Keratinocyte (primary cell): Measurements from ENCODE around the gene RUVBL2. TPM values are rescaled to one million over a fixed set of nuclear protein-coding genes. Genes with fewer than 3 reads are reported as not detected.
"Not testable (repeated sequence)": the region's sequence is repeated elsewhere in the genome, so short reads cannot be mapped to it uniquely, and the experiment has no call there.

ENCODE experiments used
- DNase-seq: peaks from one replicate; pipeline ENCODE4 v3.0.0-alpha.2; 2011; ENCODE audit warnings: low read depth, missing footprints, low spot score
- FAIRE-seq: peaks from 2 replicates; lab custom pipeline; 2011; peaks lifted over from hg19 to GRCh38; lab: Jason Lieb, UNC
- H2AFZ ChIP-seq: 2 replicates; pipeline ENCODE4 v1.6.0; 2012; ENCODE audit warnings: low read length, control low read depth, inconsistent platforms; ENCODE audit not compliant: control insufficient read depth
- H3K27ac ChIP-seq: 2 replicates; pipeline ENCODE4 v1.5.1; 2011; ENCODE audit warnings: low read length; ENCODE audit not compliant: control insufficient read depth, insufficient read depth
- H3K27me3 ChIP-seq: 3 replicates; pipeline ENCODE4 v1.6.0; 2011; ENCODE audit warnings: low read length; ENCODE audit not compliant: control insufficient read depth, insufficient read depth; ENCODE audit errors: extremely low read depth
- H3K36me3 ChIP-seq, 2 experiments: 2 replicates in 1 of 2; 3 replicates in 1 of 2; pipeline ENCODE4 v1.5.1; 2011; ENCODE audit warnings: low read length in 2 of 2, mild to moderate bottlenecking in 1 of 2; ENCODE audit not compliant: control insufficient read depth in 2 of 2, insufficient read depth in 2 of 2; ENCODE audit errors: extremely low read depth in 1 of 2
- H3K4me1 ChIP-seq: 3 replicates; pipeline ENCODE4 v1.5.1; 2011; ENCODE audit warnings: low read length; ENCODE audit not compliant: control insufficient read depth, insufficient read depth; ENCODE audit errors: extremely low read depth
- H3K4me2 ChIP-seq: 3 replicates; pipeline ENCODE4 v1.6.0; 2011; ENCODE audit warnings: low read depth, low read length; ENCODE audit not compliant: control insufficient read depth, insufficient read depth; ENCODE audit errors: extremely low read depth
- H3K4me3 ChIP-seq, 3 experiments: fragments of 200-600 bp in 1 of 3; sonication (generic) in 1 of 3; 2 replicates in 2 of 3; 3 replicates in 1 of 3; pipeline ENCODE4 v1.5.1; 2011 to 2016; ENCODE audit warnings: low read length in 3 of 3, mild to moderate bottlenecking in 3 of 3, control low read depth in 2 of 3, inconsistent platforms in 1 of 3, low read depth in 1 of 3, mixed read lengths in 1 of 3, mixed run types in 1 of 3, moderate library complexity in 1 of 3; ENCODE audit not compliant: control insufficient read depth in 2 of 3, insufficient read depth in 2 of 3; ENCODE audit errors: extremely low read depth in 1 of 3
- H3K79me2 ChIP-seq: 2 replicates; pipeline ENCODE4 v1.6.0; 2012; ENCODE audit warnings: low read length; ENCODE audit not compliant: control insufficient read depth, insufficient read depth
- H3K9ac ChIP-seq: 3 replicates; pipeline ENCODE4 v1.6.0; 2011; ENCODE audit warnings: low read length; ENCODE audit not compliant: control insufficient read depth, insufficient read depth; ENCODE audit errors: extremely low read depth
- H3K9me1 ChIP-seq: 3 replicates; pipeline ENCODE4 v1.6.0; 2011; ENCODE audit warnings: low read length; ENCODE audit not compliant: control insufficient read depth, insufficient read depth; ENCODE audit errors: extremely low read depth
- H3K9me3 ChIP-seq: 2 replicates; pipeline ENCODE4 v1.5.1; 2012; ENCODE audit warnings: low read depth, low read length; ENCODE audit not compliant: control insufficient read depth
- H4K20me1 ChIP-seq: 3 replicates; pipeline ENCODE4 v1.6.0; 2011; ENCODE audit warnings: low read length; ENCODE audit not compliant: control insufficient read depth, insufficient read depth; ENCODE audit errors: extremely low read depth
- CTCF ChIP-seq, 3 experiments: IDR thresholded peaks in 1 of 3; conservative IDR thresholded peaks in 1 of 3; optimal IDR thresholded peaks in 1 of 3; 2 replicates in 2 of 3; 3 replicates in 1 of 3; pipeline versions ENCODE3 to v1.5.1; 2011; ENCODE audit warnings: low read length in 3 of 3, mild to moderate bottlenecking in 3 of 3, moderate library complexity in 2 of 3, control low read depth in 1 of 3, inconsistent platforms in 1 of 3; ENCODE audit not compliant: insufficient read depth in 2 of 3; ENCODE audit errors: extremely low read depth in 1 of 3
- EZH2 ChIP-seq: IDR thresholded peaks from one replicate; pipeline ENCODE4 v1.6.1; 2012; ENCODE audit warnings: inconsistent platforms, mild to moderate bottlenecking, low read length, moderate library complexity
- dilution Hi-C: fragments of 300-500 bp; cut with MboI; formaldehyde crosslinking; loops from one replicate; pipeline ENCODE4 v1.7.0; 2020; ENCODE audit warnings: low sequenced_read_pairs; ENCODE audit not compliant: extremely low pct_ligation_motif_present
- polyA plus RNA-seq, 5 experiments: library from polyadenylated mRNA; depleted of rRNA in 3 of 5; stranded (reverse) in 3 of 5; stranded (forward) in 1 of 5; unstranded in 1 of 5; fragments of >200 nt; gene quantifications; 1 replicate in 1 of 5; 2 replicates in 3 of 5; 3 replicates in 1 of 5; pipeline versions ENCODE4 v1.2.1 to v1.2.3, GENCODE V29; 2011 to 2012; ENCODE audit warnings: missing spikeins in 2 of 5, low read depth in 1 of 5, low replicate concordance in 1 of 5

Gene RUVBL2
- polyA plus RNA-seq, 1 donor (not counting 4 experiments of a cell fraction or from before 2014, with no cell fraction given), result 126 TPM

GRCh38 chr19:49056101-49056901 lies 62.6 kb downstream of the RUVBL2 start:
- Histone ChIP-seq H3K79me2 (no peaks in the 10 kb centered on the region), H3K27ac (peak overlapping the region; percentile 47)
- dilution Hi-C loops, result no loop called here

GRCh38 chr19:49056902-49057596 lies 63.4 kb downstream of the RUVBL2 start:
- not testable (repeated sequence) for H3K36me3 ChIP-seq
- peak overlapping the region; percentile 79 for H3K9ac ChIP-seq

More at GRCh38 chr19:49056101-49056901, 62.6 kb downstream of the RUVBL2 start:
- peak overlapping the region; percentile 41 for H2AFZ ChIP-seq
- H3K4me1 ChIP-seq, result peaks cover 14% of the 10 kb centered on the region
- H3K9me1 ChIP-seq, result peaks cover 2% of the 10 kb centered on the region
- FAIRE-seq (peak; percentile 41), DNase-seq (no peak)
- no peaks in the 10 kb centered on the region for H4K20me1 ChIP-seq
- H3K4me2 ChIP-seq, result peak overlapping the region; percentile 95
- TF ChIP-seq CTCF (optimal IDR thresholded peaks at IDR 0.05 in 1 of 3, IDR thresholded peaks at IDR 0.05 in 1 of 3, conservative IDR thresholded peaks at IDR 0.05 in 1 of 3; ENCODE audit: extremely low read depth in 1 of 3, insufficient read depth in 2 of 3, low read length in 3 of 3), result peak in 1 of 3 experiments; percentile 15
- TF ChIP-seq EZH2, result no peak
- H3K9me3 ChIP-seq, result no peaks in the 10 kb centered on the region
- H3K27me3 ChIP-seq, result no peaks in the 10 kb centered on the region
- H3K4me3 ChIP-seq, result peak overlapping the region; percentile 52 to 79 (median 68)
- H3K36me3 ChIP-seq, result peaks cover 0 to 2% of the 10 kb centered on the region in 2 experiments
- H3K9ac ChIP-seq, result peak overlapping the region; percentile 79

More at GRCh38 chr19:49056902-49057596, 63.4 kb downstream of the RUVBL2 start:
- Histone ChIP-seq H3K4me2 (peak overlapping the region; percentile 95), H3K27ac (peak overlapping the region; percentile 40), H3K4me1 (peaks cover 14% of the 10 kb centered on the region), H2AFZ (peak overlapping the region; percentile 41), H3K4me3 (peak overlapping the region; percentile 52 to 79 (median 68))
- FAIRE-seq, result peak; percentile 61
- H3K9me1 ChIP-seq, H4K20me1 ChIP-seq, H3K9me3 ChIP-seq, DNase-seq, H3K27me3 ChIP-seq, dilution Hi-C loops, H3K79me2 ChIP-seq: not testable (repeated sequence)
